ENCODE measurements around the gene IRF4. TPM values are rescaled to one million over a fixed set of nuclear protein-coding genes. Genes with fewer than 3 reads are reported as not detected.

The IRF4 gene
- total and polyA plus RNA-seq, 3 donors from 2014 or later: 1.8 to 7.4 (median 3.7) TPM

DNA sequence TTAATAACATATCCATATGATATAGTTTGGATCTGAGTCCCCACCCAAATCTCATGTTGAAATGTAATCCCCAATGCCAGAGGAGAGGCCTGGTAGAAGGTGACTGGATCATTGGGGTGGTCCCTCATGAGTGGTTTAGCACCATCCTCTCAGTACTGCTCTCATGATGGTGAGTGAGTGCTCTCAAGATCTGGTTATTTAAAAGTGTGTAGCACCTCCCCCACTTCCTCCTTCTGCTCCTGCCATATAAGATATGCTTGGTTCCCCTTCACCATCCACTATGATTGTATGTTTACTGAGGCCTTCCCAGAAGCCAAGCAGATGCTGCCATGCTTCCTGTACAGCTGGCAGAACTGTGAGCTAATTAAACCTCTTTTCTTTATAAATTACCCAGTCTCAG, 22.9 kb downstream of the IRF4 start:
- no peaks in the 10 kb centered on the region for H3K27me3 ChIP-seq
- H3K4me3 ChIP-seq: no peak overlapping the region
- no peaks in the 10 kb centered on the region for H3K9me3 ChIP-seq
- no peaks in the 10 kb centered on the region for H3K36me3 ChIP-seq (ENCODE audit: low read depth, missing control alignments)
- H3K4me1 ChIP-seq: no peaks in the 10 kb centered on the region
- intact Hi-C loops (cut with DNase I; ENCODE audit: low total_unique reads): no loop called here
- H3K27ac ChIP-seq: no peak overlapping the region
- DNase-seq: no peak
- no peak for TF ChIP-seq POLR2A (IDR thresholded peaks at IDR 0.05)
- TF ChIP-seq, protein P1, sequence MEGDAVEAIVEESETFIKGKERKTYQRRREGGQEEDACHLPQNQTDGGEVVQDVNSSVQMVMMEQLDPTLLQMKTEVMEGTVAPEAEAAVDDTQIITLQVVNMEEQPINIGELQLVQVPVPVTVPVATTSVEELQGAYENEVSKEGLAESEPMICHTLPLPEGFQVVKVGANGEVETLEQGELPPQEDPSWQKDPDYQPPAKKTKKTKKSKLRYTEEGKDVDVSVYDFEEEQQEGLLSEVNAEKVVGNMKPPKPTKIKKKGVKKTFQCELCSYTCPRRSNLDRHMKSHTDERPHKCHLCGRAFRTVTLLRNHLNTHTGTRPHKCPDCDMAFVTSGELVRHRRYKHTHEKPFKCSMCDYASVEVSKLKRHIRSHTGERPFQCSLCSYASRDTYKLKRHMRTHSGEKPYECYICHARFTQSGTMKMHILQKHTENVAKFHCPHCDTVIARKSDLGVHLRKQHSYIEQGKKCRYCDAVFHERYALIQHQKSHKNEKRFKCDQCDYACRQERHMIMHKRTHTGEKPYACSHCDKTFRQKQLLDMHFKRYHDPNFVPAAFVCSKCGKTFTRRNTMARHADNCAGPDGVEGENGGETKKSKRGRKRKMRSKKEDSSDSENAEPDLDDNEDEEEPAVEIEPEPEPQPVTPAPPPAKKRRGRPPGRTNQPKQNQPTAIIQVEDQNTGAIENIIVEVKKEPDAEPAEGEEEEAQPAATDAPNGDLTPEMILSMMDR (IDR thresholded peaks at IDR 0.05): no peak

DNA sequence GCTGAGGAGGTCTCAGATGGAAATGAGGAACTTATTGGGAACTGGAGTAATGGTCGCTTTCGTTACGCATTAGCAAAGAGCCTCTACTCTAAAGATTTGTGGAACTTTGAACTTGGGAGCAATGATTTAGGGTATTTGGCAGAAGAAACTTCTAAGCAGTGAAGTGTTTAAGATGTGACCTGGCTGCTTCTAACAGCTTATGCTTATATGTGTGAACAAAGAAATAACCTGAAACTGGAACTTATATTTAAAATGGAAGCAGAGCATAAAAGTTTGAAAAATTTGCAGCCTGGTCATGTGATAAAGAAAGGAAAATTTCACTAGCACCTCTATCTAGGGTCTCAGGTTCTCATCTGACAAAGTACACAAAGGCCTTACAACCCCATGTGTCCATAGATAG, 23.5 kb downstream of the IRF4 start:
- intact Hi-C loops (cut with DNase I; ENCODE audit: low total_unique reads): no loop called here
- no peaks in the 10 kb centered on the region for H3K9me3 ChIP-seq

DNA sequence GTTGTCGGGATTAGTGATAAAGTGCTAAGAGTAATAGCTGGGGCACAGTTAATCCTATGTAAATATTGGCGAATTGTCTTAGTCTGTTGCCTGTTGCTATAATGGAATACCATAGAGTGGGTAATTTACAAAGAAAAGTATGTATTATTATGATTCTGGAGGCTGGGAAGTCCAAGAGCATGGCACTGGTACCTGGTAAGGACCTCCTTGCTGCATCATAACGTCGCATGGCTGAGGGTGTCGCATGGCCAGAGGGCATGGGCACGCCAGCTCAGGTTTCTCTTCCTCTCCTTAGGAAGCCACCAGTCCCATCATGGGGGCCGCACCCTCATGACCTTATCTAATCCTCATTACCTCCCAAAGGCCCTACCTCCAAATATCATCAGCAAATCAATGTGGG, 29.7 kb downstream of the IRF4 start:
- Histone ChIP-seq H3K9me3 (no peaks in the 10 kb centered on the region), H3K36me3 (ENCODE audit: low read depth, missing control alignments) (no peaks in the 10 kb centered on the region), H3K4me1 (no peaks in the 10 kb centered on the region), H3K27ac (no peak overlapping the region), H3K4me3 (no peak overlapping the region), H3K27me3 (no peaks in the 10 kb centered on the region)
- WGBS, 2 donors: 94 to 98% methylated on average over 7 of the region's 7 CpGs
- no peak for DNase-seq
- intact Hi-C loops (cut with DNase I; ENCODE audit: low total_unique reads): no loop called here
- TF ChIP-seq POLR2A (IDR thresholded peaks at IDR 0.05): no peak
- TF ChIP-seq, protein P1 (IDR thresholded peaks at IDR 0.05): no peak

More for the DNA sequence above, 23.5 kb downstream of the IRF4 start:
- TF ChIP-seq POLR2A (IDR thresholded peaks at IDR 0.05): no peak
- TF ChIP-seq, protein P1 (IDR thresholded peaks at IDR 0.05): no peak
- no peaks in the 10 kb centered on the region for H3K4me1 ChIP-seq
- 96 to 97% methylated on average over 3 of the region's 3 CpGs for WGBS, 2 donors
- H3K36me3 ChIP-seq (ENCODE audit: low read depth, missing control alignments): no peaks in the 10 kb centered on the region
- no peaks in the 10 kb centered on the region for H3K27me3 ChIP-seq
- no peak for DNase-seq
- no peak overlapping the region for H3K4me3 ChIP-seq
- no peak overlapping the region for H3K27ac ChIP-seq

DNA sequence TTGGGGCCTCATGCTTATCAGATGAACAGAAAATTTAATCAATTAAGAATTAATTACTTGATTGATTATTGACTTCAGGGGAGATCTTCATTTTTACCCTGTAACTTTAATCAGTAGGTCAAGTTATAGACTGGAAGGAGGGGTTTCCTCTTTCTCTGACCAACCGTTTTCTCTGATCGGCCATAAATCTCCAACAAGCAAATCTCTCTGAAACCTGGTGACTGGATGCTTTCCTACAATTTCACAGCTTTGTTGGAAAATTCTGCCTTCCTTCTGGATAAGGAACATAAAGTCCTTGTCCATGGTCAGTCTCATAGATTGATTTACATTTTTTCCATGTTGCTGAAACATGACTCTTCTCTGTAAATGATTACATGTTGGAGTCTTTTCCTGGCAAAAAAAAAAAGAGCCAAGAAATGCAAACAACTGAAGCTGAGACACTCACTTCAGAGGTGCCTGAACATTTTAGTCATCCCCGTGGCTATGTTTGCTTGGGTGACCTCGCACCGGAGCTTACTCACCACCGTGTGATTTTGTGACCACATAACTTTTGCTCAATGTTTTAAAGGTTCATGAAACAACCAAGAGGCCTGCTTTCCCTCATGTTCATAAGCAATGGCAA, 31.0 kb downstream of the IRF4 start:
- DNase-seq: no peak
- 56 to 63% methylated on average over 6 of the region's 6 CpGs for WGBS, 2 donors
- intact Hi-C loops (cut with DNase I; ENCODE audit: low total_unique reads): no loop called here
- no peak overlapping the region for H3K27ac ChIP-seq
- H3K36me3 ChIP-seq (ENCODE audit: low read depth, missing control alignments): no peaks in the 10 kb centered on the region
- no peak overlapping the region for H3K4me3 ChIP-seq
- no peaks in the 10 kb centered on the region for H3K27me3 ChIP-seq
- TF ChIP-seq, protein P1 (IDR thresholded peaks at IDR 0.05): no peak
- no peak for TF ChIP-seq POLR2A (IDR thresholded peaks at IDR 0.05)
- no peaks in the 10 kb centered on the region for H3K9me3 ChIP-seq
- no peaks in the 10 kb centered on the region for H3K4me1 ChIP-seq

All from testis (tissue), 3 donors.